HL-60 (cell line): ENCODE measurements around the gene TRIO.

Experiments
- POLR2AphosphoS5 ChIP-seq: IDR thresholded peaks from 2 replicates; pipeline ENCODE4 v1.6.1; 2012; ENCODE audit warnings: low read depth
- SPI1 ChIP-seq: IDR thresholded peaks from 2 replicates; pipeline ENCODE4 v1.6.1; 2012; ENCODE audit warnings: low read depth, mild to moderate bottlenecking, borderline replicate concordance
- TF ChIP-seq, protein P1 (sequence below): IDR thresholded peaks from one replicate; pipeline ENCODE4 v1.5.1; 2011; ENCODE audit warnings: low read length, control low read depth, inconsistent platforms; ENCODE audit not compliant: insufficient read depth
- TF ChIP-seq, protein P2 (sequence below): IDR thresholded peaks from 2 replicates; pipeline ENCODE4 v1.6.1; 2012; ENCODE audit warnings: low read depth; ENCODE audit not compliant: insufficient replicate concordance

DNA sequence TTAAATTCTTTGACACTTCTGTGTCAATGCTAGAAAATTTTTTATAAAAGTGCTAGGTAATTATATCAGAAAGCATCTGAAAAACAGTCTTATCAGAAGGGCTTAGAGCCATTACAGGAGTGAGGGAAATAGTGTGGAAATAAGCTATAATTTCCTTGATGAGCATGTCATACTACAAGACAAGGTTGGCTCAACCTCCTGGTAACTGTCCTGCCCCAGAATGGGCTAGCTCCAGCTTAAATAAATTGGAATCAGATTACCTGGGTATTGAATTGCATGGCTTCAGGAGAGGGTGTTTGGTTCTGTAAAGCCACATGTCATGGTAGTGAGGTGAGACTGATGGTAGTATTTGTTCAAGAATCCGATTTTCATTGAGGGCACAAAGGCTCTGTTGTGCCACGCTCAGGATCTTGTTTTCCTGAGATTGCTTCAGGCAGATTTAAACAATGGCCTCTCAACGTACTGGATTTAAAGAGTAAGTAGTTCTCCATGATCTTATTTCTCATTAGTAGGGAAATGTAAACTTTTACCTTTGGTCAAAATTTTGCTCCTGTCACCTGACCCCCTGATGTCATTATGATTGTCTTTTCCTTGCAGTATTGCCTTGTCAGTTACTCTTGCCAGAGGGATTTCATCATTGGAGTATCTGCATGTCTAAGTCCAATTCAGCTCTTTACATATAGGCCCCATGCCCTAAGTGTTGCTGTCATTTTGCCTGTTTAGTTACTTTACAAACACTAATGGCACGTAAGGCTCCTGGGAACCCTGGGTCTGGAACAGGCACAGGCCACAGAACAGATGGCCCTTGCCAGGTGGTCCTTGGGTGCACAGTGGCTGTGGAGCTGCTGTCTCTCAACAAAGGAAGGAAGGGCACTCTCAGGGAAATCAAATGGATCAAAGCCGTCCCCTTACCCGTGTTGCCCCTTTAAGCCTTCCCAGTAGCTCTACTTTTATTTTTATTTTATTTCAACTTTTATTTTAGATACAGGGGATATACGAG is 21.3 kb downstream of the TRIO start:
- TF ChIP-seq, protein P1, sequence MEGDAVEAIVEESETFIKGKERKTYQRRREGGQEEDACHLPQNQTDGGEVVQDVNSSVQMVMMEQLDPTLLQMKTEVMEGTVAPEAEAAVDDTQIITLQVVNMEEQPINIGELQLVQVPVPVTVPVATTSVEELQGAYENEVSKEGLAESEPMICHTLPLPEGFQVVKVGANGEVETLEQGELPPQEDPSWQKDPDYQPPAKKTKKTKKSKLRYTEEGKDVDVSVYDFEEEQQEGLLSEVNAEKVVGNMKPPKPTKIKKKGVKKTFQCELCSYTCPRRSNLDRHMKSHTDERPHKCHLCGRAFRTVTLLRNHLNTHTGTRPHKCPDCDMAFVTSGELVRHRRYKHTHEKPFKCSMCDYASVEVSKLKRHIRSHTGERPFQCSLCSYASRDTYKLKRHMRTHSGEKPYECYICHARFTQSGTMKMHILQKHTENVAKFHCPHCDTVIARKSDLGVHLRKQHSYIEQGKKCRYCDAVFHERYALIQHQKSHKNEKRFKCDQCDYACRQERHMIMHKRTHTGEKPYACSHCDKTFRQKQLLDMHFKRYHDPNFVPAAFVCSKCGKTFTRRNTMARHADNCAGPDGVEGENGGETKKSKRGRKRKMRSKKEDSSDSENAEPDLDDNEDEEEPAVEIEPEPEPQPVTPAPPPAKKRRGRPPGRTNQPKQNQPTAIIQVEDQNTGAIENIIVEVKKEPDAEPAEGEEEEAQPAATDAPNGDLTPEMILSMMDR = no peak
- TF ChIP-seq, protein P2, sequence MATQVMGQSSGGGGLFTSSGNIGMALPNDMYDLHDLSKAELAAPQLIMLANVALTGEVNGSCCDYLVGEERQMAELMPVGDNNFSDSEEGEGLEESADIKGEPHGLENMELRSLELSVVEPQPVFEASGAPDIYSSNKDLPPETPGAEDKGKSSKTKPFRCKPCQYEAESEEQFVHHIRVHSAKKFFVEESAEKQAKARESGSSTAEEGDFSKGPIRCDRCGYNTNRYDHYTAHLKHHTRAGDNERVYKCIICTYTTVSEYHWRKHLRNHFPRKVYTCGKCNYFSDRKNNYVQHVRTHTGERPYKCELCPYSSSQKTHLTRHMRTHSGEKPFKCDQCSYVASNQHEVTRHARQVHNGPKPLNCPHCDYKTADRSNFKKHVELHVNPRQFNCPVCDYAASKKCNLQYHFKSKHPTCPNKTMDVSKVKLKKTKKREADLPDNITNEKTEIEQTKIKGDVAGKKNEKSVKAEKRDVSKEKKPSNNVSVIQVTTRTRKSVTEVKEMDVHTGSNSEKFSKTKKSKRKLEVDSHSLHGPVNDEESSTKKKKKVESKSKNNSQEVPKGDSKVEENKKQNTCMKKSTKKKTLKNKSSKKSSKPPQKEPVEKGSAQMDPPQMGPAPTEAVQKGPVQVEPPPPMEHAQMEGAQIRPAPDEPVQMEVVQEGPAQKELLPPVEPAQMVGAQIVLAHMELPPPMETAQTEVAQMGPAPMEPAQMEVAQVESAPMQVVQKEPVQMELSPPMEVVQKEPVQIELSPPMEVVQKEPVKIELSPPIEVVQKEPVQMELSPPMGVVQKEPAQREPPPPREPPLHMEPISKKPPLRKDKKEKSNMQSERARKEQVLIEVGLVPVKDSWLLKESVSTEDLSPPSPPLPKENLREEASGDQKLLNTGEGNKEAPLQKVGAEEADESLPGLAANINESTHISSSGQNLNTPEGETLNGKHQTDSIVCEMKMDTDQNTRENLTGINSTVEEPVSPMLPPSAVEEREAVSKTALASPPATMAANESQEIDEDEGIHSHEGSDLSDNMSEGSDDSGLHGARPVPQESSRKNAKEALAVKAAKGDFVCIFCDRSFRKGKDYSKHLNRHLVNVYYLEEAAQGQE = no peak
- TF ChIP-seq POLR2AphosphoS5 (no peak), SPI1 (no peak)
